ENCODE results near the gene TIMM10B. TPM values are rescaled to one million over a fixed set of nuclear protein-coding genes. Genes with fewer than 3 reads are reported as not detected.
"Not testable (repeated sequence)": the region's sequence is repeated elsewhere in the genome, so short reads cannot be mapped to it uniquely, and the experiment has no call there.

The TIMM10B gene
- total RNA-seq, 6 donors from 2014 or later, result 21.0 to 53.0 (median 42.6) TPM

DNA sequence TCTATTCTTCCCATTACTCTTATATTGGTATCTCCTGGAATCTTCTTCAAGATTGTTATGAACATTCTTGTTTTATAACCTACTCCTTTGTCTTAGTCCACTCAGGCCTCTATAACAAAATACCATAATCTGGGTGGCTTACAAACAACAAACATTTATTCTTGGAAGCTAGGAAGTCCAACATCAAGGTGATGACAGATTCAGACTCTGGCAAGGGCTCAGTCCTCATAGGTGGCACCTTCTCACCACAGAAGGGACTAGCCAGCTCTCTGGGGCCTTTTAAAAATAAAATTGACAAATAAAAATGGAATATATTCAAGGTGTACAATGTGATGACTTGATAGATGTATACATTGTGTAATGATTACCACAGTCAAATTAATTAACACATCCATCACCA is 35.6 kb downstream of the TIMM10B start:
- Histone ChIP-seq H3K4me1 (no peaks in the 10 kb centered on the region), H3K36me3 (peaks cover 0 to 45% (median 4%) of the 10 kb centered on the region in 4 donors), H3K4me3 (no peak overlapping the region), H3K9me3 (no peaks in the 10 kb centered on the region), H3K27me3 (no peaks in the 10 kb centered on the region), H3K27ac (no peak overlapping the region)
- TF ChIP-seq EP300 (IDR thresholded peaks at IDR 0.05) (no peak), POLR2A (IDR thresholded peaks at IDR 0.05) (no peak), POLR2AphosphoS5 (IDR thresholded peaks at IDR 0.05) (no peak), CTCF (IDR thresholded peaks at IDR 0.05) (no peak)
- DNase-seq (no peak), ATAC-seq (ENCODE audit: low FRiP score in 2 of 2) (no peak)

DNA sequence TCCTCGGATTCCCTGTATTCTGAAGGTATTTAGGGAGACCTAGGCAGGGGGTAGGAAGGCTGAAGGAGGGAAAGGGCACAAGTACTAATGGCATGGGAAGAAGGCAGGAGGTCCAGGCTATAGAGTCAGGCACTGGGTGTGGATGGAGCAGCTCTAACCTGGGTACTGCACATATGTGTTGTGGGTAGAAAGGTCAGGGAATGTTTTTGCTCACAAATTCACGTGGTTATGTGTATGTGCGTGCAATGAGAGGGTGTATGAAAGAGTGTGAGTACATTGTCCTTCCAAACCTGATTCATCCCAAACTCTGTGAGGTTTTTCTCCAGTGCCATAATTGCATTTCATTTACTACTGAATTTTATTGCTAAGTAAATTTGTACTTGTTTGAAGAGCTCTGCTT is 39.0 kb downstream of the TIMM10B start:
- H3K36me3 ChIP-seq, result peaks cover 0 to 25% (median 3%) of the 10 kb centered on the region in 4 donors
- H3K9me3 ChIP-seq, result no peaks in the 10 kb centered on the region
- no peaks in the 10 kb centered on the region for H3K27me3 ChIP-seq
- no peak overlapping the region for H3K27ac ChIP-seq
- H3K4me1 ChIP-seq, result no peaks in the 10 kb centered on the region
- no peak overlapping the region for H3K4me3 ChIP-seq
- no peak for DNase-seq
- ATAC-seq (ENCODE audit: low FRiP score in 2 of 2), result no peak
- 80 to 88% methylated on average over 3 of the region's 3 CpGs for WGBS, 2 donors
- TF ChIP-seq POLR2AphosphoS5 (IDR thresholded peaks at IDR 0.05), result no peak
- TF ChIP-seq EP300 (IDR thresholded peaks at IDR 0.05), result no peak
- no peak for TF ChIP-seq CTCF (IDR thresholded peaks at IDR 0.05)

DNA sequence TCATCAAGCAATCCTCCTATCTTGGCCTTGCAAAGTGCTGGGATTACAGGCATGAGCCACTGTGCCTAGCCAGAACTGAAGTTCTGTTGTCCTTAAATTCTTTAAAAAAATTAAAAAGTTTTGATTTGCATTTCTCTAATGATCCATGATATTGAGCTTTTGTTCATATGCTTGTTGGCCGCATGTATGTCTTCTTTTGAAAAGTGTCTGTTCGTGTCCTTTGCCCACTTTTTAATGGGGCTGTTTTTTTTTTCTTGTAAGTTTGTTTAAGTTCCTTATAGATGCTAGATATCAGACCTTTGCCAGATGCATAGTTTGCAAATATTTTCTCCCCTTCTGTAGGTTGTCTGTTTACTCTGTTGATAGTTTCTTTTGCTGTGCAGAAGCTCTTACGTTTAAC is 40.6 kb downstream of the TIMM10B start:
- ATAC-seq (ENCODE audit: low FRiP score in 2 of 2); H3K4me1 ChIP-seq; H3K27me3 ChIP-seq; H3K4me3 ChIP-seq; H3K27ac ChIP-seq; DNase-seq; H3K9me3 ChIP-seq: not testable (repeated sequence)
- WGBS, 2 donors, result 91 to 97% methylated on average over 3 of the region's 3 CpGs
- H3K36me3 ChIP-seq, result peaks cover 0 to 25% (median 3%) of the 10 kb centered on the region in 4 donors

GRCh38 chr11:6523253-6523652 is 42.0 kb downstream of the TIMM10B start:
- no peak overlapping the region for H3K4me3 ChIP-seq
- 0 to 88% methylated on average over 1 of the region's 1 CpG for WGBS, 2 donors
- H3K27ac ChIP-seq, result no peak overlapping the region
- no peak for ATAC-seq (ENCODE audit: low FRiP score in 2 of 2)
- no peaks in the 10 kb centered on the region for H3K4me1 ChIP-seq
- TF ChIP-seq CTCF (IDR thresholded peaks at IDR 0.05), result no peak
- TF ChIP-seq POLR2A (IDR thresholded peaks at IDR 0.05), result no peak
- no peak for TF ChIP-seq EP300 (IDR thresholded peaks at IDR 0.05)
- TF ChIP-seq POLR2AphosphoS5 (IDR thresholded peaks at IDR 0.05), result no peak
- H3K9me3 ChIP-seq, result no peaks in the 10 kb centered on the region
- no peak for DNase-seq
- H3K27me3 ChIP-seq, result no peaks in the 10 kb centered on the region
- H3K36me3 ChIP-seq, result peaks cover 0 to 26% (median 3%) of the 10 kb centered on the region in 4 donors

DNA sequence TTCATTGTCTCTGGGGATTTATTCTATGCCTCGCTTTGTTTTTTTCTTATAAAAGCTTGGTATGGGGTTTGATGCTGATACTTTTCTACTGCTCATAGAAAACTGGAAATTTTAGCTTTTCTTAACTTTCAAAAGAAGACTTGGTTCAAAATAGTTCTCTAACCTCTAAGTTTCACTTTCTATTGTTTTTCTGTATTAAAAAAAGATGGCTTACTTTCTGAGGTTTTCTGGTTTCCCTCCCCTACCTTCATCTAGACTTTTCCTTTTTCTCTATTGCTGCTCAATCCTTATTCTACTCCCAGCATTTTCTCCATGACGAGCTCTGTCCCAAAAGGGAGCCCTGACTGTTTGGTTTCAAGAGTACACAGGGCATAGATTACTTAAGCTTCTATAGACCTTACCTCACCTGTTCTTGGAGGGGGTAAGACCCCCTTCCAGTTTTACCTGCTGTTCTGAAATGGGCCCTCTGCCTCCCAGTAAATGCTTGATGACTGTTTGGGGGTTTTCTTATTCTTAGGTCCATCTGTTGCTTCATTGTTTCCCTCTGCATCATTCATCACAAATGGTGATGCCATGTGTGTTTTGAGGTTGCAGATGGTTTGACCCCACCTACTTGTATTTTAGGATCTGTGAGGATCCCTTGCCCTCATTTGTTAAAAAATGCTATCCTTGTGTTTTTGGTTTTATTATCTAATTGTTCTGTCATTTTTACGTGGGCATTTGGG is 45.3 kb downstream of the TIMM10B start:
- 87 to 91% methylated on average over 3 of the region's 3 CpGs for WGBS, 2 donors
- Histone ChIP-seq H3K4me1 (no peaks in the 10 kb centered on the region), H3K4me3 (no peak overlapping the region), H3K27ac (no peak overlapping the region), H3K27me3 (no peaks in the 10 kb centered on the region), H3K36me3 (peaks cover 0 to 25% (median 8%) of the 10 kb centered on the region in 4 donors), H3K9me3 (no peaks in the 10 kb centered on the region)
- ATAC-seq (ENCODE audit: low FRiP score in 2 of 2), result no peak
- DNase-seq, result no peak
- no peak for TF ChIP-seq CTCF (IDR thresholded peaks at IDR 0.05)
- TF ChIP-seq POLR2AphosphoS5 (IDR thresholded peaks at IDR 0.05), result no peak
- no peak for TF ChIP-seq POLR2A (IDR thresholded peaks at IDR 0.05)
- TF ChIP-seq EP300 (IDR thresholded peaks at IDR 0.05), result no peak
